PC-9 (cell line): ENCODE data around the gene FOXP1.

Experiments used
- EZH2 ChIP-seq: fragments of 200-600 bp; sonication (generic); IDR thresholded peaks from 2 replicates; pipeline ENCODE4 v1.8.0; 2017; ENCODE audit warnings: antibody characterized with exemption, low read depth
- TF ChIP-seq, protein P1 (sequence below): fragments of 200-600 bp; sonication (generic); conservative IDR thresholded peaks from 2 replicates; pipeline ENCODE4 v1.6.1; 2017; ENCODE audit warnings: mixed run types, antibody characterized with exemption, mild to moderate bottlenecking, moderate library complexity

DNA sequence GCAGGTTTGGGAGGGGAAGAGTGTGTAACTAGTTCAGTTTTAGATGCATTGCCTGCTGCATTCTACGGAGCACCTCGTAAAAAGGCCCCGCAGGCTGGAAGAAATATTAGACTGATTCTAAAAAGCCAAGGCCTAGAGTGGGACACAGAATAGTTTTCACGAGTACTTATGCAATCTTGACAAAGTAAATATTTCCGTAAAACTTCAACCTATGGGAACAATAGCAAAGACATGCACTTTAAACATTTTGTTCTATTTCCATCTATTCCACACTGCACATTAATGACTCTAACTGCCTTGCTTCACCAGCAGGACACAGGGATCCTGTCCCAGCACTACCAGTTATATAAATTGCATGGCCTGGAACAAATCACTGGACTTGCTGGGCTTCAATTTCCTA is 260.0 kb downstream of the FOXP1 start:
- TF ChIP-seq EZH2: no peak
- TF ChIP-seq, protein P1, sequence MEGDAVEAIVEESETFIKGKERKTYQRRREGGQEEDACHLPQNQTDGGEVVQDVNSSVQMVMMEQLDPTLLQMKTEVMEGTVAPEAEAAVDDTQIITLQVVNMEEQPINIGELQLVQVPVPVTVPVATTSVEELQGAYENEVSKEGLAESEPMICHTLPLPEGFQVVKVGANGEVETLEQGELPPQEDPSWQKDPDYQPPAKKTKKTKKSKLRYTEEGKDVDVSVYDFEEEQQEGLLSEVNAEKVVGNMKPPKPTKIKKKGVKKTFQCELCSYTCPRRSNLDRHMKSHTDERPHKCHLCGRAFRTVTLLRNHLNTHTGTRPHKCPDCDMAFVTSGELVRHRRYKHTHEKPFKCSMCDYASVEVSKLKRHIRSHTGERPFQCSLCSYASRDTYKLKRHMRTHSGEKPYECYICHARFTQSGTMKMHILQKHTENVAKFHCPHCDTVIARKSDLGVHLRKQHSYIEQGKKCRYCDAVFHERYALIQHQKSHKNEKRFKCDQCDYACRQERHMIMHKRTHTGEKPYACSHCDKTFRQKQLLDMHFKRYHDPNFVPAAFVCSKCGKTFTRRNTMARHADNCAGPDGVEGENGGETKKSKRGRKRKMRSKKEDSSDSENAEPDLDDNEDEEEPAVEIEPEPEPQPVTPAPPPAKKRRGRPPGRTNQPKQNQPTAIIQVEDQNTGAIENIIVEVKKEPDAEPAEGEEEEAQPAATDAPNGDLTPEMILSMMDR: no peak
